Rectal smooth muscle tissue (tissue), 1 donor: ENCODE data around the gene BCLAF3.

Experiments used
- H3K27ac ChIP-seq: one replicate; pipeline ENCODE4 v1.7.0; 2013; ENCODE audit warnings: low read depth, low read length, inconsistent platforms
- H3K27me3 ChIP-seq: one replicate; pipeline ENCODE4 v1.7.0; 2013; ENCODE audit warnings: low read length; ENCODE audit not compliant: control insufficient read depth, insufficient read depth
- H3K36me3 ChIP-seq: one replicate; pipeline ENCODE4 v1.7.0; 2013; ENCODE audit warnings: low read length; ENCODE audit not compliant: control insufficient read depth, insufficient read depth
- H3K4me1 ChIP-seq: one replicate; pipeline ENCODE4 v1.7.0; 2013; ENCODE audit warnings: low read length; ENCODE audit not compliant: control insufficient read depth, insufficient read depth
- H3K4me3 ChIP-seq: one replicate; pipeline ENCODE4 v1.7.0; 2013; ENCODE audit warnings: low read length
- H3K9ac ChIP-seq: one replicate; pipeline ENCODE4 v1.7.0; 2013; ENCODE audit warnings: low read length

Gene BCLAF3

GRCh38 chrX:19990556-19991349, at the start of gene BCLAF3:
Gene BCLAF3 (minus strand): TSS chrX:19991061. CDS start chrX:19970264, 20,797 bp downstream.
- Histone ChIP-seq H3K36me3 (no peaks in the 10 kb centered on the region), H3K4me3 (peak within 1 kb of the TSS; percentile 71), H3K27me3 (no peaks in the 10 kb centered on the region), H3K9ac (no peak within 1 kb of the TSS), H3K27ac (peak within 1 kb of the TSS; percentile 65), H3K4me1 (no peaks in the 10 kb centered on the region)

DNA sequence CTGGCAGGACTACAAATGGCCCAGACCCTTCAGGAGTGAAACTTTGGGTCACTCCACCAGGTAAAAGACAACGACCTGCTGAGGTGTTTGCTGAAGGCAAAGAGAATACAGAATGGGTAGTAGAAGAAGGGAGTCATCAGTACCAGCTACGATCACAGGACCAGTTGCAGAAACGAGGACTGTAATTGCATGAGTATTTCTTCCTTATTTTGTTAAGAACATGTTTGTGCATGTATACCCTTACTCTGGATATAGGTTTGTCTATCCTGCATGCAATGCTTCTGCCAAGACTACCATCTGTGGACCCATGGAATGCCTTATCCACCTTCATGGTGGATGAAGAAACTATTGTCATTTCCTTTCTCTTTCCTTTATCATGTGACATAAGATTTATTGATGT, 48.1 kb upstream of the BCLAF3 start:
- H3K4me1 ChIP-seq, result no peaks in the 10 kb centered on the region

DNA sequence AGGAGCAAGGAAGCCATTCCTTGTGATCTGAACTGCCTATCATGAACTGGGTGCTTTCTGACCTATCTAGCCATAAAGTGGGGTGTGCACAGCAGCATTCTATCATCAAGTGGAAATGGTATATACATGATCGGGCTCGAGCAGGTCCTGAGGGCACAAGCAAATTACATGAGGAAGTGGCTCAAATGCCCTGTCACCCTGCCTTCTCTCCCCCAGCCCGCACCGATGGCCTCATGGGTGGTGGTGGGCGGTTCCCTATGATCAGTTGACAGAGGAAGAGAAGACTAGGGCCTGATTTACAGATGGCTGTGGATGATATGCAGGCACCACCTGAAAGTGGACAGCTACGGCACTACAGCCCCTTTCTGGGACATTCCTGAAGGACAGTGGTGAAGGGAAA, 46.3 kb upstream of the BCLAF3 start:
- Histone ChIP-seq H3K27me3 (no peaks in the 10 kb centered on the region), H3K27ac (no peak overlapping the region), H3K4me3 (no peak overlapping the region), H3K9ac (no peak overlapping the region), H3K4me1 (no peaks in the 10 kb centered on the region), H3K36me3 (no peaks in the 10 kb centered on the region)

More for the DNA sequence above, 48.1 kb upstream of the BCLAF3 start:
- Histone ChIP-seq H3K27me3 (no peaks in the 10 kb centered on the region), H3K9ac (no peak overlapping the region), H3K27ac (no peak overlapping the region), H3K36me3 (no peaks in the 10 kb centered on the region), H3K4me3 (no peak overlapping the region)

DNA sequence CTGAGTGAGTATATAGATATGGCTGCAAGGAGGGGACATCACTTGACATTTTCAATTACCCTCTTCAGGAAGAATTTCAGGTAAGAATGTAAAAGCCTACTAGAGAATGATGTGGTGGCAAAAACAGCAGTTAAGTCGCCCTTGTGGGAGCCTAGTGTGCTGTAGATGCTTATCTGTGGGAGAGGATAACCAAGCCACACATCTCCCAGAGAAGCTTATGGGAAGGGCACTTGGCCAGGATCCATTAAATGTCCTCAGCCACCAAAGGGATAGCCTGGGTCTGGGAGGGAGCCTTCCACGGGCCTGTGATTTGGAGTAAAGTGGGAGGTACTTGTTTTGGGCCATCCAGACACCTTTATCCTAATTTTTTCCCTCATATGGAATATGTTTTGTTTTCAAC, 41.3 kb upstream of the BCLAF3 start:
- H3K27me3 ChIP-seq, result no peaks in the 10 kb centered on the region
- no peak overlapping the region for H3K27ac ChIP-seq
- H3K36me3 ChIP-seq, result no peaks in the 10 kb centered on the region
- H3K4me1 ChIP-seq, result no peaks in the 10 kb centered on the region
- no peak overlapping the region for H3K9ac ChIP-seq
- H3K4me3 ChIP-seq, result no peak overlapping the region

DNA sequence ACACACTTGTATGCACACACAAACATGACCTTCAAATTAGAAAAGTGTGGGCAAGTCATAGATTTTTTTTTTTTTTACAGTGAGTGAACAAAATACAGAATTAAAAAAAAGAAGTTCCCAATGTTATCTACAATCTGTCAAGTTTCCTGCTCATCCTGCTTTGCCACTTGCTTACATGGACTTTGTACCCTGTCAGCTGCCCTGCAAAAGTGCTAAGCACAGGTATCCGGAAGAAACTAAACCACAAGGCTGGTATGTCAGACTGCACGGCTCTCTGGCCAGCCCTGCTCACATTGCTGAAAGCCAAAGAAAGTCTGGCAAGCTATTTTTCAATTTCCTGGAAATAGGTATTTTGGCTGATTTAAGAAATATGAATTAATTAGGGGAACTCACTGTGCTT, 38.9 kb upstream of the BCLAF3 start:
- Histone ChIP-seq H3K36me3 (no peaks in the 10 kb centered on the region), H3K4me3 (no peak overlapping the region), H3K27me3 (no peaks in the 10 kb centered on the region), H3K27ac (no peak overlapping the region), H3K9ac (no peak overlapping the region), H3K4me1 (no peaks in the 10 kb centered on the region)

DNA sequence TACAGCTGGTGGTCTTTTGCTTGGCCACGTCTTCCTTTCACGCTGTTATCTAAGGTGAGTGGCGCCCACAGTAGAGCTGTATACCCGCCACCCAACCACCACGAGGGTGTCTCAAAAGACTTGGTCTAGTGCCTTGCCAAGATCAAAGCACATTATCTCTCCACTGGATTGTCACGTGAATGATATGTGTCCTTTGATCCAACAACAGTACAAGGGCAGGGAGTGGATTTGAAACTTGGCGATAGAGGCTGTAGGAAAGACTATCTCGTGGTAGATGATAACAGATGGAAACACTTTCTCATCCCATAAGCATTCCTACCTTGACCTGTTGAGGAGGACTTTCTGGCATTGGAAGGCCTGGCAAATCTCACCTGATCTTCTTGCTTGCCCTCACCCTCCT, 37.7 kb upstream of the BCLAF3 start:
- Histone ChIP-seq H3K36me3 (no peaks in the 10 kb centered on the region), H3K27me3 (no peaks in the 10 kb centered on the region), H3K4me3 (no peak overlapping the region), H3K4me1 (no peaks in the 10 kb centered on the region), H3K9ac (no peak overlapping the region), H3K27ac (no peak overlapping the region)

DNA sequence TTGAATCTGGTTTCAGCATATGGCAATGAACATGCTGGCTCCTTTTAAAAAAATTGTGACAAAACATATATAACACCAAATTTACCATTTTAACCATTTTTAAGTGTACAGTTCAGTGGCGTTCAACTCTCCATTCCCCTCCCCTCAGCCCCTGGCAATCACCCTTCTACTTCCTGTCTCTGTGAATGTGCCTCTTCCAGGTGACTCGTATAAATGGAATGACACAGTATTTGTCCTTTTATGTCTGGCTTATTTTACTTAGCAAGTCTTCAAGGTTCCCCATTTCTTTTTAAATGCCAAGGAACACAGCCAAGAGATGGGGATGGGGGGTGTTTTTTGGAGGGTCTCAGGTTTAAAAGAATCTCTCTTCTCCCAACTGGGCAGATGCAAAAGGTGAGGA, 35.4 kb upstream of the BCLAF3 start:
- no peak overlapping the region for H3K4me3 ChIP-seq
- no peaks in the 10 kb centered on the region for H3K4me1 ChIP-seq
- H3K27me3 ChIP-seq, result no peaks in the 10 kb centered on the region
- H3K9ac ChIP-seq, result no peak overlapping the region
- H3K36me3 ChIP-seq, result no peaks in the 10 kb centered on the region
- H3K27ac ChIP-seq, result no peak overlapping the region

- no peak overlapping the region for H3K27ac ChIP-seq
- H3K9ac ChIP-seq, result no peak overlapping the region
- H3K4me3 ChIP-seq, result no peak overlapping the region
- no peaks in the 10 kb centered on the region for H3K36me3 ChIP-seq
- H3K27me3 ChIP-seq, result no peaks in the 10 kb centered on the region
- no peaks in the 10 kb centered on the region for H3K4me1 ChIP-seq
These were observed 29.0 kb upstream of the BCLAF3 start for GRCh38 chrX:20019672-20020365.

GRCh38 chrX:20016616-20016945, 25.7 kb upstream of the BCLAF3 start:
- H3K36me3 ChIP-seq, result no peaks in the 10 kb centered on the region
- H3K27me3 ChIP-seq, result no peaks in the 10 kb centered on the region
- H3K27ac ChIP-seq, result no peak overlapping the region
- no peak overlapping the region for H3K4me3 ChIP-seq
- H3K9ac ChIP-seq, result no peak overlapping the region
- H3K4me1 ChIP-seq, result no peaks in the 10 kb centered on the region

DNA sequence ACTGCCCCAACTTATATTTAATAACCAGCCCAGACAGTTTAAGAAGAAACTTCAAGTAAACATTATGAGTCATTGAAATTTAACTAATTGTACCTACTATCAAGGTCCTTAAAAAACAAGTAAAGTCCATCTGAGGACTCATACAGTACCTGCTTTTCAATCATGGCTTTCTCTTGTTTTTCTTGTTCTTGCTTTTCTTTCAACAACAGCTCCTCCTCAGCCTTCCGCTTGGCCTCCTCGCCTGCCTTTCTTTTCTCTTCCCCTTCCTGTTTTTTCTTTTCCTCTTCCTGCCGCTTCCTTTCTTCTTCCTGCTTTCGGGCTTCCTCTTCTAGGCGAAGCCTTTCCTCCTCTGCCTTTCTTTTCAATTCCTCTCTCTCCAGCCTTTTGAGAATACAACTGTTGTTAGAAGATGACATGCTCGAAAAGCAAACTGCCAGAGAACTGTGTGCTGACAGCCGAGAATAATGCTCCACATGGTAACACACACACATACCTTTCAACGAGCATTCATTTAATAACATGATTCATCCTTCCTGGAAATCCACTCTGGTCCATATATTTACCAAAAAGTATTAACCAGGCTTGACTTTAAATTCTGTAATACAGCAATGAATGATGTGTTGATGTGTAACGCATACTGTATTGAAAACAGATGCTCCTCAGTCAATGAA, 25.2 kb upstream of the BCLAF3 start:
- no peak overlapping the region for H3K27ac ChIP-seq
- H3K9ac ChIP-seq, result no peak overlapping the region
- H3K4me3 ChIP-seq, result no peak overlapping the region
- no peaks in the 10 kb centered on the region for H3K27me3 ChIP-seq
- no peaks in the 10 kb centered on the region for H3K36me3 ChIP-seq
- H3K4me1 ChIP-seq, result no peaks in the 10 kb centered on the region

GRCh38 chrX:20015422-20015821, 24.6 kb upstream of the BCLAF3 start:
- Histone ChIP-seq H3K36me3 (no peaks in the 10 kb centered on the region), H3K27me3 (no peaks in the 10 kb centered on the region), H3K9ac (no peak overlapping the region), H3K4me3 (no peak overlapping the region), H3K4me1 (no peaks in the 10 kb centered on the region), H3K27ac (no peak overlapping the region)

DNA sequence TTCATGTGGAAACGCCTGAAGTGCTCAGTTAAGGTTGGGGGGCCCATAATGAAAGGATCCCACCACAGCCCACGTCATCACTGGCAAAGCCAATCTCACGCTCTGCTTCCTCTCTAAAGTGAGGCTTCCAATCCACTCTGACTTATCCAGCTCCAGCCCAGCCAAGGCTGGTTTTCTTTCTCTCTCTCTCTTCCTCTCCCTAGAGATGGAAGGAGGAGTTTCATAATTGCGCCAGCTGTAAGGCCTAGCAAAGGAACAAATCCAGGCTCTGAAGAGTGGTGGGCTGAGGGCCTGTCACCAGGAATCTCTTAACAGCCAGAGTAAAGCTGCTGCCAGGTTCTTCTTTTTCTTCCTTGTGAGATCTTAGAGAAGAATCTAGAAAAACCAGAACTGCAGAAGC, 20.7 kb upstream of the BCLAF3 start:
- no peak overlapping the region for H3K27ac ChIP-seq
- H3K4me1 ChIP-seq, result no peaks in the 10 kb centered on the region
- H3K4me3 ChIP-seq, result no peak overlapping the region
- H3K27me3 ChIP-seq, result no peaks in the 10 kb centered on the region
- H3K36me3 ChIP-seq, result no peaks in the 10 kb centered on the region
- H3K9ac ChIP-seq, result no peak overlapping the region
